Measurements from ENCODE around the gene BMX. TPM values are rescaled to one million over a fixed set of nuclear protein-coding genes. Genes with fewer than 3 reads are reported as not detected.

Gene BMX
- total RNA-seq, 1 experiment from 2014 or later, result not detected

DNA sequence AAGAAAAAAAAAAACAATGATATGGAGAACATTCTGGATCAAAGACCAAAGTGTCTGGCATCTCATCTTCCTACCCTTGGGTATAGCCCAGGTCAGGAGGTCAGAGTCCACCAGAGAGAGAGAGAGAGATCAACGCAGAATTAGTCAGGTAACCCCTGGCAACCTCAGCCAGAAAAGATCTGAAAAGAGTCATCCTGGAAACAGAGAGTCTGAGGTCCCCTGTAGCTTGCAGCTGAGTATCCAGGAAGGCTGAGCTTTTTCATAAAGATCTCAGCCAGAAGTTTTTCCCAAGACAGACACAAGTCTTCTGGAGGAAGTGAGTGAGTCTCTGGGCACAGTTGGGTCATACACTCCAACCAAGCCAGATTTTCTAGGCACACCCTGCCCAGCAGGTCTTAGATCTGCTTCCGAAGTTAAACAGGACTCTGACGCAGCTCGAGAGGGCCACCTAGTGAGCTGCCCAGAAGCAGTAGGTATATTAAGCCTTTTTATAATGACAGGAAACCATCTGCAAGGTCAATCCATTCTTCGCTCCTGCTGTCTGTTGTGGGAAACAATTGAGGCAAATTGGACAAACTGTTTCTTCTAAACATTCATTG is 64.5 kb downstream of the BMX start:
- H2BK120ac ChIP-seq (ENCODE audit: low read depth, low read length, poor library complexity, severe bottlenecking), result no peak overlapping the region
- H3K9ac ChIP-seq (ENCODE audit: extremely low read depth, insufficient read length, low read length), result no peak overlapping the region
- peak; percentile 72 for DNase-seq
- H3K23me2 ChIP-seq (ENCODE audit: insufficient read length, low read depth, low read length, poor library complexity, severe bottlenecking), result no peaks in the 10 kb centered on the region
- no peak overlapping the region for H3K14ac ChIP-seq (ENCODE audit: insufficient read depth, low read length)
- TF ChIP-seq, protein P1, sequence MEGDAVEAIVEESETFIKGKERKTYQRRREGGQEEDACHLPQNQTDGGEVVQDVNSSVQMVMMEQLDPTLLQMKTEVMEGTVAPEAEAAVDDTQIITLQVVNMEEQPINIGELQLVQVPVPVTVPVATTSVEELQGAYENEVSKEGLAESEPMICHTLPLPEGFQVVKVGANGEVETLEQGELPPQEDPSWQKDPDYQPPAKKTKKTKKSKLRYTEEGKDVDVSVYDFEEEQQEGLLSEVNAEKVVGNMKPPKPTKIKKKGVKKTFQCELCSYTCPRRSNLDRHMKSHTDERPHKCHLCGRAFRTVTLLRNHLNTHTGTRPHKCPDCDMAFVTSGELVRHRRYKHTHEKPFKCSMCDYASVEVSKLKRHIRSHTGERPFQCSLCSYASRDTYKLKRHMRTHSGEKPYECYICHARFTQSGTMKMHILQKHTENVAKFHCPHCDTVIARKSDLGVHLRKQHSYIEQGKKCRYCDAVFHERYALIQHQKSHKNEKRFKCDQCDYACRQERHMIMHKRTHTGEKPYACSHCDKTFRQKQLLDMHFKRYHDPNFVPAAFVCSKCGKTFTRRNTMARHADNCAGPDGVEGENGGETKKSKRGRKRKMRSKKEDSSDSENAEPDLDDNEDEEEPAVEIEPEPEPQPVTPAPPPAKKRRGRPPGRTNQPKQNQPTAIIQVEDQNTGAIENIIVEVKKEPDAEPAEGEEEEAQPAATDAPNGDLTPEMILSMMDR (conservative IDR thresholded peaks at IDR 0.05), result peak; percentile 79
- H3K79me2 ChIP-seq (ENCODE audit: insufficient read depth, low read length), result no peaks in the 10 kb centered on the region
- H3K9me3 ChIP-seq (ENCODE audit: control insufficient read depth, low read depth, low read length), result no peaks in the 10 kb centered on the region
- WGBS (ENCODE audit: extremely low coverage, insufficient read length, low lambda C conversion rate), result no CpG with 5 or more reads among the region's 5 CpGs
- H3T11ph ChIP-seq (ENCODE audit: low read length), result no peak overlapping the region
- no peak overlapping the region for H2BK20ac ChIP-seq (ENCODE audit: low read depth, low read length, poor library complexity, severe bottlenecking)
- Mint-ChIP-seq H3K4me3 (no peak overlapping the region), H3K9me3 (no peaks in the 10 kb centered on the region), H3K27ac (no peak overlapping the region), H3K36me3 (ENCODE audit: insufficient read depth in 1 of 3, low read depth in 3 of 3) (no peaks in the 10 kb centered on the region), H3K27me3 (ENCODE audit: low read depth) (peaks cover 1% of the 10 kb centered on the region; the same call in 1 of the 2 replicates), H3K4me1 (peaks cover 35 to 36% of the 10 kb centered on the region in 2 experiments)
- no peak overlapping the region for H4K91ac ChIP-seq (ENCODE audit: insufficient read length, low read depth, low read length)
- H3K79me1 ChIP-seq (ENCODE audit: insufficient read depth, low read depth, low read length, poor library complexity, severe bottlenecking), result no peaks in the 10 kb centered on the region
- H2AFZ ChIP-seq (ENCODE audit: low read length), result no peak overlapping the region
- H3K27me3 ChIP-seq (ENCODE audit: insufficient read depth, low read length), result no peaks in the 10 kb centered on the region
- H4K5ac ChIP-seq (ENCODE audit: insufficient read length, low read depth, low read length), result no peak overlapping the region
- no peak overlapping the region for H2BK12ac ChIP-seq (ENCODE audit: insufficient read length, low read depth, low read length)
- H3K27ac ChIP-seq (ENCODE audit: insufficient read length, low read depth, low read length), result no peak overlapping the region
- H3K18ac ChIP-seq (ENCODE audit: insufficient read length, low read depth, low read length), result no peak overlapping the region
- no peak overlapping the region for H3K23ac ChIP-seq (ENCODE audit: insufficient read length, low read depth, low read length)
- H3K4ac ChIP-seq (ENCODE audit: low read depth, low read length), result no peak overlapping the region
- no peaks in the 10 kb centered on the region for H4K20me1 ChIP-seq (ENCODE audit: control insufficient read depth, insufficient read depth, insufficient read length)
- H4K8ac ChIP-seq (replicated peaks; ENCODE audit: insufficient read length, low read depth, low read length), result no peak overlapping the region
- no peak overlapping the region for H3K56ac ChIP-seq (ENCODE audit: insufficient read length, low read depth, low read length)
- H3K4me1 ChIP-seq (ENCODE audit: insufficient read depth, low read length), result no peaks in the 10 kb centered on the region
- H2AK5ac ChIP-seq (ENCODE audit: insufficient read length, low read length), result no peak overlapping the region
- no peak overlapping the region for H3K4me2 ChIP-seq (ENCODE audit: insufficient read depth, insufficient read length, low read length)
- no peak overlapping the region for H2BK15ac ChIP-seq (ENCODE audit: low read depth, low read length)
- no peak overlapping the region for H2BK5ac ChIP-seq (ENCODE audit: insufficient read length, low read length)

Measured in H9 (cell line).